Esophagus mucosa (tissue), 1 donor: ENCODE data around the gene STKLD1. TPM values are rescaled to one million over a fixed set of nuclear protein-coding genes. Genes with fewer than 3 reads are reported as not detected.
"Not testable (repeated sequence)": the region's sequence is repeated elsewhere in the genome, so short reads cannot be mapped to it uniquely, and the experiment has no call there.

Experiments
- ATAC-seq: fragments of 200-7000 bp; cut with Tn5 transposase; one replicate; pipeline ENCODE4 v1.9.1; 2020
- total RNA-seq: library from RNA; stranded (reverse); gene quantifications from one replicate; pipeline ENCODE4 v1.2.4, GENCODE V29; 2023
- donor health status: DM: yes; HTN: yes; CAD: no.

The STKLD1 gene
- total RNA-seq, 1 donor from 2014 or later, result 0.40 TPM

GRCh38 chr9:133386338-133386737 lies 10.2 kb downstream of the STKLD1 start:
- no peak for ATAC-seq

GRCh38 chr9:133387680-133388079 lies 11.5 kb downstream of the STKLD1 start:
- ATAC-seq, result peak; percentile 83

- ATAC-seq, result no peak
These were observed 12.9 kb downstream of the STKLD1 start for GRCh38 chr9:133389025-133389557.

- no peak for ATAC-seq
These were observed 13.4 kb downstream of the STKLD1 start for GRCh38 chr9:133389562-133389961.

GRCh38 chr9:133390713-133391112 lies 14.5 kb downstream of the STKLD1 start:
- no peak for ATAC-seq

GRCh38 chr9:133391449-133391848 lies 15.3 kb downstream of the STKLD1 start:
- not testable (repeated sequence) for ATAC-seq

GRCh38 chr9:133392308-133392707 lies 16.1 kb downstream of the STKLD1 start:
- ATAC-seq, result not testable (repeated sequence)

GRCh38 chr9:133393399-133393798 lies 17.2 kb downstream of the STKLD1 start:
- ATAC-seq, result no peak

GRCh38 chr9:133394687-133395271 lies 18.6 kb downstream of the STKLD1 start:
- no peak for ATAC-seq

- ATAC-seq, result no peak
These were observed 20.8 kb downstream of the STKLD1 start for GRCh38 chr9:133396952-133397351.

GRCh38 chr9:133397370-133397769 lies 21.2 kb downstream of the STKLD1 start:
- no peak for ATAC-seq

GRCh38 chr9:133397895-133398294 lies 21.7 kb downstream of the STKLD1 start:
- no peak for ATAC-seq

GRCh38 chr9:133400292-133400691 lies 24.1 kb downstream of the STKLD1 start:
- ATAC-seq, result no peak

GRCh38 chr9:133401588-133401987 lies 25.4 kb downstream of the STKLD1 start:
- no peak for ATAC-seq

GRCh38 chr9:133402689-133403088 lies 26.5 kb downstream of the STKLD1 start:
- no peak for ATAC-seq

GRCh38 chr9:133403766-133404453 lies 27.7 kb downstream of the STKLD1 start:
- peak; percentile 80 for ATAC-seq

- ATAC-seq, result no peak
These were observed 28.4 kb downstream of the STKLD1 start for GRCh38 chr9:133404454-133405002.

- ATAC-seq, result no peak
These were observed 29.6 kb downstream of the STKLD1 start for GRCh38 chr9:133405508-133406438.

- peak; percentile 78 for ATAC-seq
These were observed 30.5 kb downstream of the STKLD1 start for GRCh38 chr9:133406480-133407307.

- no peak for ATAC-seq
These were observed 31.9 kb downstream of the STKLD1 start for GRCh38 chr9:133408042-133408441.

- ATAC-seq, result no peak
These were observed 39.0 kb downstream of the STKLD1 start for GRCh38 chr9:133415170-133415569.
